ENCODE data around the gene TLN1. TPM values are rescaled to one million over a fixed set of nuclear protein-coding genes. Genes with fewer than 3 reads are reported as not detected.

TLN1 gene
- total and polyA plus RNA-seq, 10 of the 15 experiments (the other 5 are each of a cell fraction or from before 2014, with no cell fraction given): 11.6 to 305 (median 71.9) TPM

- TF ChIP-seq POLR2A (IDR thresholded peaks at IDR 0.05; ENCODE audit: low read depth, low read length) (peak; percentile 75), TCF12 (IDR thresholded peaks at IDR 0.05; ENCODE audit: low read depth, low read length) (0 out of 2 replicates have a peak, but pooled peaks have one; percentile 3), ATF2 (IDR thresholded peaks at IDR 0.05; ENCODE audit: low read length) (no peak), CHD2 (IDR thresholded peaks at IDR 0.05; ENCODE audit: borderline replicate concordance, low read depth, low read length) (peak; percentile 84; the same call in 1 of the 2 replicates), GATAD2B (conservative IDR thresholded peaks at IDR 0.05; ENCODE audit: low read depth) (peak; percentile 50; the same call in 1 of the 2 replicates), EGR1 (IDR thresholded peaks at IDR 0.05; ENCODE audit: borderline replicate concordance in 1 of 2, low read depth in 2 of 2, low read length in 2 of 2) (0 out of 3 replicates have a peak, but pooled peaks of 1 of the 2 experiments have one; percentile 21), E2F4 (IDR thresholded peaks at IDR 0.05; ENCODE audit: low read depth, low read length) (no peak), MAX (IDR thresholded peaks at IDR 0.05; ENCODE audit: low read depth, low read length) (peak; percentile 45; the same call in 1 of the 2 replicates), ESRRA (IDR thresholded peaks at IDR 0.05; ENCODE audit: low read length) (no peak), SREBF1 (IDR thresholded peaks at IDR 0.05; ENCODE audit: low read length) (no peak), HDGF (IDR thresholded peaks at IDR 0.05) (0 out of 2 replicates have a peak, but pooled peaks have one; percentile 53), SRF (IDR thresholded peaks at IDR 0.05; ENCODE audit: low read depth in 2 of 2, low read length in 2 of 2) (no peak), USF1 (IDR thresholded peaks at IDR 0.05; ENCODE audit: borderline replicate concordance, extremely low read length, insufficient read depth, low read depth, low read length) (no peak), PML (IDR thresholded peaks at IDR 0.05; ENCODE audit: low read length) (no peak)
Observed at GRCh38 chr9:35650341-35651158, 81.4 kb downstream of the TLN1 start, which contains the start of gene SIT1 (continued).
